HuH-7.5 (cell line): ENCODE measurements around the gene SATB1.
"Not testable (repeated sequence)": the region's sequence is repeated elsewhere in the genome, so short reads cannot be mapped to it uniquely, and the experiment has no call there.

Source experiments
- DNase-seq: peaks from one replicate; pipeline ENCODE4 v3.0.0; 2011; ENCODE audit warnings: low spot score

The SATB1 gene

DNA sequence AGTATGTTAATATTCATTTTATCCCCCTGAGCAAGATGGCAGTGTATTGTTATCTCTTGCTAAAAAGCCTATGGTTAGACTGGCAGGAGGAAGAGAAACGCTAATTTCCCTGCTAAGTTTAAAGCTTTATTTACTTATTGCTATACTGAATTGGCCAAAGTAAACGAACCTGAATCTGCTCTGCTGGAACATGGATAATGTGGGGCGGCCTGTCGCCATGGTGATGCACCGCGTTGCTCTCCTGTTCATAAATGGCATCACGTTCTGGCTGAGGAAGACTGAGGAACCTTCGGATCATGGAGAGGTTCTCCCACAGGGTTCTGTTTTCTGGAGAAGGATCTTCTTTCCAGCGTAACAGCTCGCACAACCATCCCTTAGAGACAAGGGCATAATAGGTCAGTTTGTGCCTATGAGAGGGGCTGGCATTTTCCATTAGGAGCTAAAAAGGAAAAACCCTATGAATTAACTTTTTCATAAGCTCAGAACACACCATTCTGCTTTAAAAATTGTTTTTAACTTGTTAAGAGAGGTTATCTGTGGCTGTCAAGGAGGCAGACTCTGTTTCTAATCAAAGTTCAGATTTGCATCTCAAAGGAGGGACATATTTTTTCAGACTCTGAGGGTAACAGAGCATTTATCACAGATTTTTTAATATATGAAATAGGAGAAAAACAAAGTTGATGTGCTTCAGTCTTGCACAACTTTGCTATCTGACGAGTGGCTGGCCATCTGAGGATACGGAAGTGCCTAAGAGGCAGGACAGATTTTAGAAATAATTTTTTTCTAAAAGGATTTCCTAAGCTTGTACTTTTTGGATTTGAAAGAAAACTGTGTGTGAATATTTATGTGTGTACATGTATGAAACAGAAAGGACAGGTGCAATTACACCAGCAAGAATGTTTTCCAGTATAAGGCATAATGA is 73.1 kb downstream of the SATB1 start:
- DNase-seq, result no peak

DNA sequence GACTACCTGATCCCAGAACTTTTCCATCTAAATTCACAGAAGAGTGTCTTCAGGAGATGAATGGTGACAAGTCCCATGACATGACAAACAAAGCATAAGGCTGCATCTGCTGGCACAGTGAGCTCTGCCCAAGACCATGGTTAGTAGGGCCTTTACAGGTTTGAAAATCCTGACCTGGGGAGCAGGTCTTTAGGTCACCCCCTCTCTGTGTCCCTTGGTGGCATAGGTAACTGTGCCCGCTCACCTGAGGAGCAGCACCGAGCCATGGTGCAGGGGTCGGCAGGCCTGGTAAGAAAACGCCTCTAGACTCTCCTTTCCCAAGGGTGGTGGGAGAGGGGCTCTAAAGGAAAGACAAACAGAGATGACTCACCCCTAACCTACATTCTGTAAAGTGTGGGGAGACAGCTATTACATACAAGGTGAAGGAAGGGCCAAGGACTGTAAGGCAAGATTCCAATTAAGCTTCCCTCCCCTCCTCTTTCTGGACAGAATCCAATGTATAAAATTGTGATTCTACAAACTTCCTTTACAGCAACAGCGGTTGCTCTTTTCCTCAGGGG is 74.0 kb downstream of the SATB1 start:
- no peak for DNase-seq

DNA sequence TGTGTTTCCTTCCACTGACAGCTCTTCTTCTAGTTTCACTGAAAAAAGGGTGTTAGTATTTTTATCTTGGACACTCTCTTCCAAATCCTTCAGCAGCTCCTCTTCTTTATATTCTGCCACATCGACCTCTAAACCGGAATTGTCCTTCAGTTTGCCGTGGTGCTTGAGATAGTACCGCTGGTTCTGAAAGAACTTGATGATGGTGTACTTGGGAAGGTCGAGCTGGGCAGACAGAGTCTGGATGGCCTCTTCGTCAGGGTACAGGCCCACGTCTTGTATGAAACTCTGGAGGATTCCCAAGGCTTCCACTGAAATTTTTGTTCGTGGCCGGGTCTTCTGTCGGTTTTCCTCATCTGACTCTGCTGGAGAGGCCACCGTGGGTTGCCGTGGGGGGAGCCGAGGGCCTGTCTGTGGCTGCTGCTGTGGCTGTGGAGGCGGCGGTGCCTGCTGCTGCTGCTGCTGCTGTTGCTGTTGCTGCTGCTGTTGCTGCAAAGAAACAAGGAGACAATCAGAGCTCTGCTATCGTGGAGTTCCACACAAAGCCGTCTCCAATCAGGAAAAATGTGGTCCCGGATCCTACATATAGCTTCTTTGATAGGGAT is 75.8 kb downstream of the SATB1 start:
- DNase-seq, result no peak

DNA sequence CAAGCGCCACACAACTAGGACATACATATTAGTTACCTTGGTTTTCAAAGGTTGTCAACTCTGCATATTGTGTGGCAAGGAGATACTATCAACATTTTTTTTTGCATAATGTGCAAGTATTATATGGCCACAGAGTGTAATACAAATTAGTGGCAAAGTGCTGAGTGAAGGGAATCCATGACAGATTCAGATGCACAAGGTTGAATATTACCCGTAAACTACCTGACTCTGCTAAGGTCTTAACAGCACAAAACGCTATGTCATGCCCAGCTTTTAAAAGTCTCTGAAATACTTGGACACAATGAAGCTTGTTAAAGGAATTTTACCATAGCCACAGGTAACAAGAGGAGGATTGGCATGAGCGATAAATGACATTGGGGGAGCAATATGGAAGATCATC is 79.0 kb downstream of the SATB1 start:
- no peak for DNase-seq

DNA sequence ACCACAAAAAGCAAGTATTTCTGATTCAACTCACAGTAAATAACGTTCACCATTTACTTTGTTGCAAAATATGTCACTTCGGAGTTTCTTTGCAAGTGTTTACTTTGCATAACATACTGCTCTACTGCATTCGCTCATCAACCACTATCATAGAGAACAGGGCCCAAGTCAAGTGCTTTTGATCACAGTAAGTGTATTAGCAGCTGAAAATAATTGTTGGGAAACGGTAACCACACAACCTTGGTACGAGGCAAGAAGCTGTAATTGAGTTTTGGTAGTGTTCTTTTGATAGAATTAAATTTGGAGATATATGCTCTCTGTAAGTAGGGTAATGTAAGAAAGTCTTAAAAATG is 80.1 kb downstream of the SATB1 start:
- no peak for DNase-seq

DNA sequence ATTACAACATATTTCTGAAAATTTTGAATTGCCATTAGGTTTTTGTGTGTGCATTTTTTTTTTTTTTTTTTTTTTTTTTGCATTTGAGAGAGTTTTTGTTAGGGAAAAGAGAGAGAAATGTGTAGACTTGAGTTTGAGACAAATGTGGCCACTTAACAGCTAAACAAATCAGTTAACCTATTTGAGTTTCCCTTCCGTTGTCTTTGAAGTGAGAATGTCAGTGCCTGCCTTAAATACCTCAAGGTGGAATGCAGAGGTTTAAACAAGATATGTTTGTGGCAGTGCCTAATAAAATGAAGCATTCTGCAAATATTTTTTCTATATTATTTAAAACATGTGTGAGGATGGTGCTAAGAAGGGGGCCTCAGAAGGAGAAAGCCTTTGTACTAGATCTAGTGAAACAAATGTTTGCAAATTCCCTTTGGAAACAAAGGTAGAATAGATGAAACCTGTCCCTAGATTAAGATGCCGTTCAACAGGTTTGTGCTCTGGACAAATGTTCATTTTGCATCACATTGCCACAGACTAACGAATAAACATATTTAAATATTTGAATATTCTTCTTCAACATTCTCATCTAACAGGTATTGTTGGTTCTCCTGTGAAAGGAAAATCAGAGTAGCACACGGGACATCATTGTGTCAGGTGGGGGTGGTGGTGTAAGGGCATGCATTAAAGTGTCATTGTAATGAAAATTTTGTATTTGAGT is 80.7 kb downstream of the SATB1 start:
- DNase-seq, result no peak

DNA sequence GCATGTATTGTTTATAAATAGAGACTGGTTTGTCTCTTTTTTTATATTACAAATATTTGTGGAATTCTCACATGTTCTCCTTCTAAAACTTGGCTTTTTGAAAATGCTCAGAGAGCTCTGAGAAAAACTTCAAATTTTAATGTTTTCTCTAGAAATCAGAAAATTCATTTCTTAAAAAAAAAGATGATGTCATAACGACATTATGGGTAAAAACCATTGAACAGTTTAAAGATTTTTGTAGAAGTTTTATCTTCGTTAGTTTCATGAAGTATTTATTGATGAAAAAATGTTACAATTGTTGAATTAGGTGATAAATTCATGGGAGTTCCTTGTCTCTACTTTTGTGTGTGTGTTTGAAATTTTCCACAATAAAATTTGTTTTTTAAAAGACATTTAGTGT is 81.3 kb downstream of the SATB1 start:
- DNase-seq, result no peak

DNA sequence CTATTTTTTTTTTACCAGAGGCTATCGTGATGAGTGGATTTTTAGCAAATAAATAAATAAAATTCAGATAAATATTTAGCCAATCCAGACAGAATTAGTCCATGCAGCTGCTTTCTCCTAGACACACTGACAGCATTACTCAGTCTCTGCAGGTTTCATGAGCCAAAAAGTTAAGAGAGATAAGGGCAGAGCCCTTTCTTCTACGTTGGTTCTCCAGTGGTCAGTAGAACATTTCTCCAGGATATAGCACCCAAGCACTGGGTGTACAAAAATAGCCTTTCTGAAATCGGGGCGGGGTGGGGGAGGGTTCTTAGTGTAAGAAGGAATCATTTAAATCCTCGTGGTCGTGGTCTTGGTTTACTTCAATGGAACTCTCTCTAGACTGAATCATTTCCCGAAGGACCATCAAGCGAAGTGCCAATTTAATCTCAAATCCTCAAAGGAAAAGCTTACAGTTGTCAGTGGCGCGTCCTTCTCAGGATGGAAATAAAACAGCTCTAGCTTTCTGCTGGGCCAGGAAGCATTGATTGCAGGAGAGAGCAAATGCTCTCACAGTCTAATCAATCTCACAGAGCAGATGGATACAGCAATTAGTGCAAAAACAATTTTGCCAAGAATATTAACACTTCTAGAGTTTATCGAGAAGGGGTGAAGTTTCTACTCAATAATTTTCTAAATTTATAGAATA is 86.2 kb downstream of the SATB1 start:
- DNase-seq, result no peak

DNA sequence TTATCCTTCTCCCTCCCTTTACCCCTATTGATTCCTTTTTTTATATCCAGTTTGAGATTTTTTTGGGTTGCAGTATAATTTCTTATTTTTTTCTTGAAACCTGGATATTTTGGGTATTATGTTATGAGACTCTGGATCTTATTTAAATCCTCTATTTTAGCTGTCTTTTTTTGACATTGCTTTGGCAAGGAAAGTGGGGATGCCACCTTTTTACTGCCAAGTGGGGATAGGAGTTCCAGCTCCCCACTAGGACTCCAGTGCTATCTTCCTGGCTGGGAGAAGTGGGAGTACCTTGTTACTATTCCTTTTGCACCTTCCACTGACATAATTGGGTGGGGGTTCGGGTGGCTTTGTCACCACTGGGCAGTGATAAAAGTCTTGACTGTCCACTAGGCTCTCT is 87.9 kb downstream of the SATB1 start:
- DNase-seq, result no peak

DNA sequence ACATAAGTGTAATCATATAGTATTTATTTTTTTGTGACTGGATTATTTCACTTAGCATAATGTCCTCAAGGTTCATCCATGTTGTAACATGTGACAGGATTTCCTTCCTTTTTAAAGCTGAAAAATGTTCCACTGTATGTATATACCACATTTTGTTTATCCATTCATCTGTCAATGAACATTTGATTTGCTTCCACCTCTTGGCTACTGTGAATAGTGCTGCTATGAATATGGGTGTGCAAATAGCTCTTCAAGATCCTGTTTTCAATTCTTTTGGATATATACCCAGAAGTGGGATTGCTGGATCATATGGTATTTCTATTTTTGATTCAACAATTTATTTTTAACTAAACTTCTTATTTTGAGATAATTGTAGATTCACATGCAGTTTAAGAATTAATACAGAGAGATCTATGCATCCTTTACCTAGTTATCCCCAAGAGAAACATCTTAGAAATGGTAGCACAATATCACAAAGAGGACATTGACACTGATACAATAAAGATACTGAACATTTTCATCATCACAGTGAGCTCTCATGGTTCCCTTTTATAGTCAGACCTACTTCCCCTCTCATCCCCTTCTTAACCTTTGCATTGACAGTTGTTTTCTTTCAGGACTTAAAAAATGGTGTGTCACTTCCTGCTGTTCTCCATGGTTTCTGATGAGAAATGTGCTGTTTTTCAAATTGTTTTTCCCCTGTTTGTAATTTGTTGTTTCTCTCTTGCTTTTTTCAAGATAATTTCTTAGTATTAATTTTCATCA is 90.1 kb downstream of the SATB1 start:
- no peak for DNase-seq

DNA sequence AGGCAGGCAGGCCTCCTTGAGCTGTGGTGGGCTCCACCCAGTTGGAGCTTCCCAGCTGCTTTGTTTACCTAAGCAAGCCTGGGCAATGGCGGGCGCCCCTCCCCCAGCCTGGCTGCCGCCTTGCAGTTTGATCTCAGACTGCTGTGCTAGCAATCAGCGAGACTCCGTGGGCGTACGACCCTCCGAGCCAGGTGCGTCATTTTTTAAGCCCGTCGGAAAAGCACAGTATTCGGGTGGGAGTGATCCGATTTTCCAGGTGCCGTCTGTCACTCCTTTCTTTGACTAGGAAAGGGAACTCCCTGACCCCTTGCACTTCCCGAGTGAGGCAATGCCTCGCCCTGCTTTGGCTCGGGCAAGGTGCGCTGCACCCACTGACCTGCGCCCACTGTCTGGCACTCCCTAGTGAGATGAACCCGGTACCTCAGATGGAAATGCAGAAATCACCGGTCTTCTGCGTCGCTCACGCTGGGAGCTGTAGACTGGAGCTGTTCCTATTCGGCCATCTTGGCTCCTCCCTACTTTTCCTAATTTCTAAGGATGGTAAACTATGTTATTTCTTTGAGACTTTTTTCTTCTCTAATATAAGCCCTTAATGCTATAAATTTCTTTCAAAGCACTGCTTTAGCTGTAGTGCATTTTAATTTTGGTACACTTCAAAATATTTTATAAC is 94.2 kb downstream of the SATB1 start:
- not testable (repeated sequence) for DNase-seq

DNA sequence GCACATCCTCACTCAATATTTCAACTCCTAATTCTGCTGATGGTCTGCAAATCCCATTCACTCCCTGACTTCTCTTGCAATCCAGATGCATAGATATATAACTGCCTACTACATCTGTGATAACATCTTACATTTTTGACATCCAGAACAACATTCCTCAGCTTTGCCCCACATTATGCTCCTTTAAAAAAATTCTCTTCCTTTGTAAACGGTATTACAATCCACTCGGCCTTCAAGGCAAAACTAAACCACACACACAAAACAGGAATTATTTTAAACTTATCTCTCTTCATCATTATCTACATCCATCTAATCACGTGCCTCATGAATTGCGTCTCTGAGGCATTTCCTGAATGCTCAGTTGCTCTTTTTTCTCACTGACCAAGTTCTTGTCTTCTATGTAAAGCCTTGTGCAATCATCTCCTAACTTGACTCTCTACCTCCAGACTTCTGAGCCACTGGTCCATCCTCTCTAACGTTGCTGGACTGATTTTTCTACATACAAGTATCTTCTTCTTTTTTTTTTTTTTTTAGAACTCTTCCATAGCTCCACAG is 117.0 kb downstream of the SATB1 start:
- no peak for DNase-seq

DNA sequence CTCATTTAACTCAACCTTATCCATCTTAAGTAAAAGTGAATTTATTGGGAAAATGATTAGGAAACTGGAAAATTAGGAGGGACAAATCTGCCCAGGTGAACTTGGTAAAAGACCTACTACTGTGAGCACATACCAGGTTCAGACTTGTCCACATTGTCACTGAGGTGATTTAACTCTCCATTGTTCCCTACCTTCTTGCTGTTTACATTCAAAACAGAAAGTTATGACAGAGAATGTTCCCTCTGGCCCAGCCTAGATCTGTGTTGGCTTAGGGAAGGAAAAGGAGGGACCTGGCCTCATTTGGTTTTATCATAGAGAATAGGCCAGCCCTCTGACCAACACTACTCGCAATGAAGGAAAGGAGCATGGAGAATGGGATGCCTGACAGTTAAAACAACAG is 117.6 kb downstream of the SATB1 start:
- DNase-seq, result no peak

DNA sequence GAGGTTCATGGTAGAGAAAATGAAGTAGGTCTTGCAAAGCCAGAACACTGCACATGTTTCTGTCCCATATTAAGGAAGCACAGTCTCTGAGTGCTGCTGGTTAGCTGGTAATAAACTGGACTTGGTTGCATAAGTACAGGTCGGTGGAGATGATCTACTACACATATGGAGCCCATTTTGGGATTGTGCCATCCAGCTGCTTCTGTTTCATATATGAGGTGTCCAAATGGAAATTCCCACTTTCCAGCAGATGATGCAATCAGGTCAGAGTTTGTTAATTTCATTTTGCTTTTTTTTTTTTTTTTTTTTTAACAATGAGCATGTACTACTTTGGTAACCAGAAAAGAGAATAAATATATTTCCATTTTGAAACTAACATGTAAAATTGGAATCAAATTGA is 122.6 kb downstream of the SATB1 start:
- DNase-seq, result no peak

DNA sequence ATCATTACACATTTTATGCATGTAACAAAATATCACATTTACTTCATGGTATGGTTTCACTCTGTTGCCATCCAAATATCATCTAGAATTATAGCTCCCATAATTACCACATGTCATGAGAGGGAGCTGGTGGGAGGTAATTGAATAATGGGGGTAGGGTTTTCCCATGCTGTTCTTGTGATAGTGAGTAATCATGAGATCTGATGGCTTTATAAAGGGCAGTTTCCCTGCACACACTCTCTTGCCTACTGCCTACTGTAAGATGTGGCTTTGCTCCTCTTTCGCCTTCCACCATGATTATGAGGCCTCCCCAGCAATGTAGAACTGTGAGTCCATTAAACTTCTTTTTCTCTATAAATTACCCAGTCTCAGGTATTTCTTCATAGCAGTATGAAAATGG is 123.4 kb downstream of the SATB1 start:
- no peak for DNase-seq

DNA sequence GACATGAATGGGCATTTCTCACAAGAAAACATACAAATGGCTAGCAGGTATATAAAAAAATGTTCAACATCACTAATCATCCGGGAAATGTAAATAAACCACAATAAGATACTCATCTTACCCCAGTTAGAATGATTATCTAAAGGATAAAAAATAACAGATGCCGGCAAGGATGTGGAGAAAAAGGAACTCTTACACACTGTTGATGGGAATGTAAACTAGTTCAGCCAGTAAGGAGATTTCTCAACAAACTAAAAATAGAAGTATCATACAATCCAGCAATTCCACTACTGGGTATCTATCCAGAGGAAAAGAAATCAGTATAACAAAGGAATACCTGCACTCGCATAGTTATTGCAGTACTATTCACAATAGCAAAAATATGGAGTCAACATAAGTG is 124.2 kb downstream of the SATB1 start:
- DNase-seq, result no peak

DNA sequence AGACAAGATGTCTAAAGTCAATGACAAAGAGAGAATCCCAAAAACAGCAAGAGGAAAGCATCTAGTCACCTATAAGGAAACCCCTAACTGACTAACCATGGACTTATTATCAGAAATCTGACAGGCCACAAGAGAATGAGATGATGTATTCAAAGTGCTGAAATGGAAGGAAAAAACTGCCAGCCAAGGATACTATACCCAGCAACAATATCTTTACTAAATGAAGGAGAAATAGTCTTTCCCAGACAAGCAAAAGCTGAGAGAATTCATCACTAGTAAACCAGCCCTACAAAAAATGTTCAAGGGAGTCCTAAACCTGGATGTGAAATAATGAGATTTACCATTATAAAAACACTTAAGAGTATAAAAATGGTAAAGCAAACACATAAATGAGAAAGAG is 128.0 kb downstream of the SATB1 start:
- no peak for DNase-seq
